C4-2B (cell line): ENCODE data around the gene SLC43A3.

Experiments
- CTCF ChIP-seq: fragments of 450-650 bp; conservative IDR thresholded peaks from 2 replicates; pipeline ENCODE4 v1.5.1; 2017; ENCODE audit warnings: mild to moderate bottlenecking
- ZFX ChIP-seq: fragments of 450-650 bp; IDR thresholded peaks from 2 replicates; pipeline ENCODE4 v1.6.1; 2017

GRCh38 chr11:57402188-57403002 is 24.5 kb downstream of the SLC43A3 start:
- TF ChIP-seq CTCF: no peak
- no peak for TF ChIP-seq ZFX
